22Rv1 (cell line): ENCODE data around the gene PCBP2.

Experiments used
- CTCF ChIP-seq: fragments of 450-650 bp; IDR thresholded peaks from 2 replicates; pipeline ENCODE4 v1.5.1; 2017; ENCODE audit warnings: mild to moderate bottlenecking
- ZFX ChIP-seq: fragments of 450-650 bp; IDR thresholded peaks from 2 replicates; pipeline ENCODE4 v1.6.1; 2017; ENCODE audit warnings: antibody characterized with exemption, borderline replicate concordance

DNA sequence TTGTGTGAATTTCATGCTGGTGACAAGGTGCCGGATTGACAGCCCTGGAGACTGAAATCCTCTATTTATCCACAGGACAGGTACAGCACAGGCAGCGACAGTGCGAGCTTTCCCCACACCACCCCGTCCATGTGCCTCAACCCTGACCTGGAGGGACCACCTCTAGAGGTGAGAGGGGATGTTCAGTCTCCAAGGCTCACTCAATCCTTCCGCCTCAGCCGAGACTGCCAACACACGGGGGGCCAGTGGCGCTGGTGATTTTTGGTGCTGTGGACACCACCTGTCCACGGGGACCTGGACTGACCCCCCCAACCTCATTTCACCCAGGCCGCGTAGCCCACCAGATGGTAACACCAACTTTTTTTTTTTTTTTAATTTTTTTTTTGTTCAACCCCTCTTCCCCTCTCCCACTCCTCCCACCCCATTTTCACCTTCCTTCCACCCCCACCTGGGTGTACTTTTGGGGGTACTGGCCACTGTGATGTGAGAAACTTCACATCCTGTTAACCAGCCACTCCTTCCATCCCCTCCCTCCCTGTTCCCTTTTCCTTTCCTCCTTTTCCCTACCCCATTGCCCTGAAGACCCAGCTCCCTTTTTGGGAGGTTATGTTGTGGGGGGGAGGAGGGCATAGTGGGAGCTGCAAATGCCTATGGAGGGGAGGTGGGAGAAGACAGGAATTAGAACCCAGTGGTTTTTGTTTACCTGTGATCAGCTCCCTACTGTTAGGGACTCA lies 12.9 kb downstream of the PCBP2 start:
- TF ChIP-seq CTCF (no peak), ZFX (no peak)
